HG03571 (cell line): ENCODE results near the gene MISP.
"Not testable (repeated sequence)": the region's sequence is repeated elsewhere in the genome, so short reads cannot be mapped to it uniquely, and the experiment has no call there.

Experiments
- ATAC-seq: cut with Tn5 transposase; IDR thresholded peaks from one replicate; pipeline ENCODE4 v1.9.1; 2021; ENCODE audit not compliant: unreplicated experiment

The MISP gene

DNA sequence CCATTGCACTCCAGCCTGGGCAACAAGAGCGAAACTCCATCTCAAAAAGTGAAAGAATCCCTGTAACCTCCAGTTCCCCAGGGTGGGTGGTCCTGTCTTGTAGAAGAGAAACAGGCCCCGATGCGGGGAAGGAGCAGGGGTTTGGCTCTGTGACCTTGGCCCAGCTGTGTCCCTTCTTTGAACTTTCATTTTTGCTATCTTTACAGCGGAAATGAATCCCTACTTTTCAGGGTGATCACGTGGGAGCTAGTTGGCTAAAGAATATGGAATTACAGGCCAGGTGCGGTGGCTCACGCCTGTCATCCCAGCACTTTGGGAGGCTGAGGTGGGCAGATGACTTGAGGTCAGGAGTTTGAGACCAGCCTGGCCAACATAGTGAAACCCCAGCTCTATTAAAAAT, 5.8 kb upstream of the MISP start:
- ATAC-seq, result not testable (repeated sequence)

DNA sequence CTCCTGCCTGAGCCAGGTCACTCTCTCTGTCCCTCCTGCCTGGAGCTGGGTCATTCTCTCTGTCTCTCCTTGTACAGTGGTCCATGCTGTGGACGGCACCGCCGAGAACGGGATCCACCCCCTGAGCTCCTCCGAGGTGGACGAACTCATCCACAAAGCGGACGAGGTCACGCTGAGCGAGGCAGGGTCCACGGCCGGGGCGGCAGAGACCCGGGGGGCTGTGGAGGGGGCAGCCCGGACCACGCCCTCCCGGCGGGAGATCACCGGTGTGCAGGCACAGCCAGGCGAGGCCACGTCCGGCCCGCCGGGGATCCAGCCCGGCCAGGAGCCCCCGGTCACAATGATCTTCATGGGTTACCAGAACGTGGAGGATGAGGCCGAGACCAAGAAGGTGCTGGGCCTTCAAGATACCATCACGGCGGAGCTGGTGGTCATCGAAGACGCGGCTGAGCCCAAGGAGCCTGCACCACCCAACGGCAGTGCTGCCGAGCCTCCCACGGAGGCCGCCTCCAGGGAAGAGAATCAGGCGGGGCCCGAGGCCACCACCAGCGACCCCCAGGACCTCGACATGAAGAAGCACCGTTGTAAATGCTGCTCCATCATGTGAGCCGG, 4.6 kb upstream of the MISP start:
- ATAC-seq, result no peak

DNA sequence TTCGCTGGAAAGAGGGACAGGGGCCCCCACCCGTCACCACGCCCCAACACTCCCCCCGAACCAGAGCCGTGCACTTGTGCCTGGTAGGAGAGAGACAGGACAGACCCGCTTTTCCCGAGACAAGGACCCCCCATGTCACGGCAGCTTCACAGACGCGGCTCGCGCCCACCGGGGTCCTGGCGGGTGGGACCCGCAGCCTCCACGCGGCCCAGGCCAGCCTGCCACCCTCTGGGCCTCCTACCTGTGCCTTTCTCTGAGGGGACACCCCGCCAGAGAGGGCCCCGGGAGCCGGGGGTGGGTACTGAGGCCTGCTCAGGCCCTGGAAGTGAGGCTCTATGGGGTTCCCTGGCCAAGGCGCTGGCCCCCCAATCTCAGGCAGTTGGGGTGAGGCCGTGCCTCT, 4.0 kb upstream of the MISP start:
- no peak for ATAC-seq

DNA sequence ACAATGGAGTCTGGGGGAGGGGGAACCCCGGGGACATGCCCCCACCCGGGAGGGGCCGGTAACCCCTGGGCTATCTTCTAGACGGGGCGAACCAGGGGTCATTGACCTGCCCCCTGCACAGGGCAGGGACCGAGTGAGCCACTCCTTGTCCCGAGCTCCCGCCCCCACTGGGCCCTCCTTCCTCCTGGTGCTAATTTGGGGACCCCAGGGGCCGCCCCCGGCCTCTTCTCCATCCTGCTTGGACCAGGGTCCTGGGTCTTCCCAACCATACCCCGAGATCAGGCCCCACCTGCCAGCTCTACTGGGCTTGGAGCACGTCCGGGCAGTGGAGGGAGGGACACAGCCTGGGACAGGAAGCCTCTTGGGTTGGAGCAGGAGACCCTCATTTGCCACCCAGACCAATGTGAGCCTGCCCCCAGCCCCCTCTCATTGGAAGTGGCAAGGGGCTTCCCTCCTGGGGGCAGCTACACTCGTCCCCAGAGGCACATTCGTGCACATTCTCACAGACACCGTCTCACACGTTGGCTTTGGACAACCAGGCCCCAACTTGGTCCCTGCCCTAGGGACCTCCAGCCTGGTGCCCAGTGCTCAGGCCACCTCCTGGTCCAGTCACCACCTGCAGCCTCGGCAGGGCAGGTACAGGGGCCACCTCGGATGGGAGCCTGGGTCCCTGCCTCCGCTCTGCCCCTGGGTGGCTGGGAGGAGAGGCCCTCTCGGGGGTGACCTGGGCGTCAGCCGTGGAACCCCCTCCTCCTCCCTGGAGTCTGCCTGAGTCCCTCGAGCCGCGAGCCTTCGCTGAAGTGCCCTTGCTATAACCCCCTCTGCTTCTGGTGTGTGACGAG, 3.3 kb upstream of the MISP start:
- ATAC-seq, result no peak

DNA sequence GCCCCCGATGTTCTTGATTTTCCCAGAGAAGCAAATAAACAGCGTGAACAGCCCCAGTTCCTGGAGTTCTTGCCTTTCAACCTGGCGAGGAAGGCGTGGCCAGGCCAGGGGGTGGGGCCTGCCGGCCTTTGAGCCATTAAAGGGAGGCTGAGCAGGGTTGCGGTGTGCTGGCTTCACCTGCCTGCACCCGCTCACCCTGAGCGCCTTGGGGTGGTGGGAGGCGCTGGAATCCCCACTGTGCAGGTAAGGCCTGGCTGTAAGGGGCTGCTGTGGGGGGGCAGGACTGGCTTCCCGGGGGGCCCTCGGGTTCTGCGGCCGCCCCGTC, 2.7 kb upstream of the MISP start:
- ATAC-seq, result no peak

DNA sequence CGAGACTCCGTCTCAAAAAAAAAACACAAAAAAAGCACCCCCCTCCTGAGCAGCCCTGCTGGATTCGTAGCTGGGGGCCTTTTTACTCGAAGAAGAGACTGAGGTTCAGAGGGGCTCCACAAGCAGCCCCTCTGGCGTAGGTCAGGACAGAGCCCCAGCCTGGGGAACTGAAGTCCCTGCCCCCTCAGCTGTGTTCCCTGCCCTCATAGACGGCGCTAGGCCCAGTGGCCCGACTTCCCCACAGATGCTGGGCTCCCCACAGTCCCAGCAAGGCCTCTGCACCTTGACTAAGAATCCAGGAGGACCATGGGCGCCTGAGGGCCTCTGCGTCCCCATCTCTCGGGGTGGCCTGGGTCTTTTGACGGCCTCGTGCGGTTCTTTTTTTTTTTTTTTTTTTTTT, 1.1 kb upstream of the MISP start:
- ATAC-seq, result no peak

DNA sequence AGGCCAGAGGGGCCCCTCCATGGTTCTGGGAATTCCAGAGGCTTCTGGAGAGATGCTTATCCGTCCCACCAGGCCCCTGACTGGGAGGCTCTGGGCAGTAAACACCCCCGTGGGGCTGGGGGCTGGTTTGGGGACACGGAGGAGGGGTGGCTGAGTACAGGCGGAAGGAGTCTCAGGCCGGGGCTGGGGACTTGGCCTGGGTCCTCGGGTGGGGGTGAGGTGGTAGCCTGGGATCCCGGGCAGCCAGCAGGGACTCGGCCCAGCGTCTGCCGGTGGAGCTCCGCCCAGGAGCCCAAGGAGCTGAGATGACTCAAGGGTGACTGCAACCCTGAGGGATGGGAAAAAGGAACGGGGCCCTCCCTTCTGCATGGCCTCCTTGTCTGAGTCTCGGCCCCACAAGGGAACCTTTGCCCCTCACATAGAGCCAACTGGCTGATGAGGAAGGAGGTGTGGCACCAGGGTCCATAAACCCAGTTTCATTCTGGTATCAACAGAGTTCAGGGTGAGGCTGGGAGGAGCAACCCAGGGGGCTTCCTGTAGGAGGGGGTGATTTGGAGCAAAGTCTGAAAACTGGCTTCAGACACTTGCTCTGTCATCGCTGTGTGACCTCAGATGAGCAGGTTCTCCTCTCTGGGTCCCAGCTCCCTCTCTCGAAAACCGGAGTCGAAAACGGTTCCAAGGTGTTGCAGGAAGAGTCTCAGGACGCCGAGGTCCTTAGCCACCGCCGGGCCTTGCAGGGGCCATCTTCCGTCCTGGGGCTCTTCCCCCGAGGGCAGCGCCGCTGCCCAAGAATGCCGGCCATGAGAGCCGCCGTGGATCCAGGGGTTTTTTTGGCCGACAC, 809 bp downstream of the MISP start:
- ATAC-seq, result no peak

DNA sequence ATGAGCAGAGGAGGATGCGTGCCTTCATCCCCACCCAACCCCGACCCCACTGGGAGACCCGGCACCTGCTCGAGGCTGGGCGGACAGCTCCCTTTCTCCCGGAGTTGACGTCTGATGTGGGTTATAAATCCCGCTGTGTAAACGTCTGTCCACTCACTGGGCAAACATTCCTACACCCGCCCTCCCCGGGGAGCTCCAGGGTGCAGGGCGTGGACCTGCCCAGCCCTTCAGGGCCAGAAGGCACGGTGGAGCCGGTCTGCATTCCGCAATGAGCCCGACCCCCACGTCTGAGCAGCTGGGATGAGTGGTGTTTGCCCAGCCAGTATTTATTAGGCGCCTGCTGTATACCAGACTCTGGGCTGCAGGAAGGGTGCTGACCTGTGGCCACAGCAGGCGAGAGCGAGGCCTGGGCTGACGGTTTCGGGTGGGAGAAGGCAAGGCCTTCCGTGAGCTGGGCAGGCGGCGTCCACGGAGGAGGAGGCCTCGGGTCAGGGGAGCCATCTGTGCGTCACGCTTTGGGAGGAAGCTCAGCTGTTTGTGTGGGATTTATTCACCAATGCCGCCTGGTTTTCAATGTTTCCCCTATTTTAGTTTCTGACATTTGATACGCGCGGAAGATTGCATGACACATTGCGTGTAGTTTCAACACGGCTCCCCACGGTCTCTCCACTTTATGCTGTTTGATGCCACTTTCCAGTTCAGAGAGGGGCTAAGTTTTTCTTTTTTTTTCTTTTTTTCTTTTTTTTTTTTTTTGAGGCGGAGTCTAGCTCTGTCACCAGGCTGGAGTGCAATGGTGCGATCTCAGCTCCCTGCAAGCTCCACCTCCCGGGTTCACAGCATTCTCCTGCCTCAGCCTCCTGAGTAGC, 2.0 kb downstream of the MISP start:
- ATAC-seq, result no peak

DNA sequence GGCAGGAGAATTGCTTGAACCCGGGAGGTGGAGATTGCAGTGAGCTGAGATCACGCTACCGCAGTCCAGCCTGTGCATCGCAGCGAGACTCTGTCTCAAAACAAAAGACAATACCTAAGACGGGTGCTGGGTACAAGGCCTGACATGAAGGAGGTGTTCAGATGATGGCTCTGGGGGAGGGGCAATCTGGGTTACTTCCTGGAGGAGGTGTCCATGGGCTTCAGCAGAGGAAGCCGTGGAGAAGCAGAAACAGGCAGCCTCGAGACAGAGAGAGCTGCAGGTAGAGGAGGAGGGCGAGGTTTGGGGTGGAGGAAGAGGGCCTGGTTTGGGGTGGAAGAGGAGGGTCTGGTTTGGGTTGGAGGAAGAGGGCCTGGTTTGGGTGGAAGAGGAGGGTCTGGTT, 3.6 kb downstream of the MISP start:
- no peak for ATAC-seq

DNA sequence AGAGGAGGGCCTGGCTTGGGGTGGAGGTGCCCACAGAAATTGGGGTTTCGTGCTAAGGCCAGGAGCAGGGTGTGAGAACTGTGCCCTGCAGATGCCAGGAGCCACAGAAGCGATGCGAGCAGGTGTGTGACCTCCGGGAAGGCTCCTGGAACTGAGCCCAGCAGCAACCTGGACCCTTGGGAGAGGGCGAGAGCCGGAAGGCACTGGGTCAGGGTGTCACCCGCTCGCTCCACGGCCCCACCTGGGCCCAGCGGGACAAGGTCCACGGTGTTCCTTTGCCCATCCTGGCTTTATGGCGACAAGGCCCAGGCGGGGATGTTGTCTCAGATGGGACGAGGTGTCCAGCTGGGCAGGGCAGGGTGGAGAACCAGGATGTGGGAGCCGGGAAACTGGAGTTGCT, 4.2 kb downstream of the MISP start:
- ATAC-seq, result no peak

DNA sequence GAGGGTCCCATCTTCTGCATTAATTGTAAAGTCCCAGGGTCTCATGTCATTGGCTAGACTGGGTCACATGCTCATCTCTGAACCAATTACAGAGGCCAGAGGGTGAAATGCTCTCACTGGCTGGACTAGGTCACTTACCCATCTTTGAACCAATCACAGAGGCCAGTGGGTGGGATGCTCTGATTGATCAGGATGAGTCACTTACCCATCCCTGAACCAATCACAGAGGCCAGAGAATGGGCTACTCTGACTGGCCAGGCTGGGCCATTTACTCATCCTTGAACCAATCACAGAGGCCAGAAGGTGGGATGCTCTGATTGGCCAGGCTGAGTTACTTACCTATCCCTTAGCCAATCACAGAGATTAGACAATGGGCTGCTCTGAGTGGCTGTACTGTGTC, 5.3 kb downstream of the MISP start:
- no peak for ATAC-seq

DNA sequence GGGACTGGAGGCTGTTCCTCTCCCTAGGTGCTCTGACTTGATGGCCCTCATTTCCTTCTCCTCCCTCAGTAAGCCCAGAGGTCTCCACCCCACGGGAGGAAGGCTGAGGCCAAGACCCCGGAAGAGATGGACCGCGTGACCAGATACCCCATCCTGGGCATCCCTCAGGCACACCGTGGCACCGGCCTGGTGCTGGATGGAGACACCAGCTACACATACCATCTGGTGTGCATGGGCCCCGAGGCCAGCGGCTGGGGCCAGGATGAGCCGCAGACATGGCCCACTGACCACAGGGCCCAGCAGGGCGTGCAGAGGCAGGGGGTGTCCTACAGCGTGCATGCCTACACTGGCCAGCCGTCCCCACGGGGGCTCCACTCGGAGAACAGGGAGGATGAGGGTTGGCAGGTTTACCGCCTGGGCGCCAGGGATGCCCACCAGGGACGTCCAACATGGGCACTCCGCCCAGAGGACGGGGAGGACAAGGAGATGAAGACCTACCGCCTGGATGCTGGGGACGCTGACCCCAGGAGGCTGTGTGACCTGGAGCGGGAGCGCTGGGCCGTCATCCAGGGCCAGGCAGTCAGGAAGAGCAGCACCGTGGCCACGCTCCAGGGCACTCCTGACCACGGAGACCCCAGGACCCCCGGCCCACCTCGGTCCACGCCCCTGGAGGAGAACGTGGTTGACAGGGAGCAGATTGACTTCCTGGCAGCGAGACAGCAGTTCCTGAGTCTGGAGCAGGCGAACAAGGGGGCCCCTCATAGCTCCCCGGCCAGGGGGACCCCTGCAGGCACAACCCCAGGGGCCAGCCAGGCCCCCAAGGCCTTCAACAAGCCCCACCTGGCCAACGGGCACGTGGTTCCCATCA, 6.1 kb downstream of the MISP start:
- no peak for ATAC-seq

DNA sequence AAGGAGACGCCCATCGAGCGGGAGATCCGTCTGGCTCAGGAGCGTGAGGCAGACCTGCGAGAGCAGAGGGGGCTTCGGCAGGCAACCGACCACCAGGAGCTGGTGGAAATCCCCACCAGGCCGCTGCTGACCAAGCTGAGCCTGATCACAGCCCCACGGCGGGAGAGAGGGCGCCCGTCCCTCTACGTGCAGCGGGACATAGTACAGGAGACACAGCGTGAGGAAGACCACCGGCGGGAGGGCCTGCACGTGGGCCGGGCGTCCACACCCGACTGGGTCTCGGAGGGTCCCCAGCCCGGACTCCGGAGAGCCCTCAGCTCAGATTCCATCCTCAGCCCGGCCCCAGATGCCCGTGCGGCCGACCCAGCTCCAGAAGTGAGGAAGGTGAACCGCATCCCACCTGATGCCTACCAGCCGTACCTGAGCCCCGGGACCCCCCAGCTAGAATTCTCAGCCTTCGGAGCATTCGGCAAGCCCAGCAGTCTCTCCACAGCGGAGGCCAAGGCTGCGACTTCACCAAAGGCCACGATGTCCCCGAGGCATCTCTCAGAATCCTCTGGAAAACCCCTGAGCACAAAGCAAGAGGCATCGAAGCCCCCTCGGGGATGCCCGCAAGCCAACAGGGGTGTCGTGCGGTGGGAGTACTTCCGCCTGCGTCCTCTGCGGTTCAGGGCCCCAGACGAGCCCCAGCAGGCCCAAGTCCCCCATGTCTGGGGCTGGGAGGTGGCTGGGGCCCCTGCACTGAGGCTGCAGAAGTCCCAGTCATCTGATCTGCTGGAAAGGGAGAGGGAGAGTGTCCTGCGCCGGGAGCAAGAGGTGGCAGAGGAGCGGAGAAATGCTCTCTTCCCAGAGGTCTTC, 7.1 kb downstream of the MISP start:
- no peak for ATAC-seq

DNA sequence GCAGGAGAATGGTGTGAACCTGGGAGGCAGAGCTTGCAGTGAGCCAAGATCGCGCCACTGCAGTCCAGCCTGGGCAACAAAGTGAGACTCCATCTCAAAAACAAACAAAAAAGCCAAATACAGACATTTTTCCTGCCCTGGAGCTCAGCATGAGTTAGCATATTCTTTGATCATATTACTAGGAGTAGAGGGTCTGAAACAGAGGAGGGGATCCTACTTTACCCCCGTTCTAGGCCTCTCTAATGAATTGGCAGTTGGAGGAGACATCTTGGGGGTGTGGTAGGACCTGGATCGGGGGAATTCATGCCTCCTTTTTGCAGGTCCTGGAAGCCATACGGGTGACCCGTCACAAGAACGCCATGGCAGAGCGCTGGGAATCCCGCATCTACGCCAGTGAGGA, 12.3 kb downstream of the MISP start:
- no peak for ATAC-seq

DNA sequence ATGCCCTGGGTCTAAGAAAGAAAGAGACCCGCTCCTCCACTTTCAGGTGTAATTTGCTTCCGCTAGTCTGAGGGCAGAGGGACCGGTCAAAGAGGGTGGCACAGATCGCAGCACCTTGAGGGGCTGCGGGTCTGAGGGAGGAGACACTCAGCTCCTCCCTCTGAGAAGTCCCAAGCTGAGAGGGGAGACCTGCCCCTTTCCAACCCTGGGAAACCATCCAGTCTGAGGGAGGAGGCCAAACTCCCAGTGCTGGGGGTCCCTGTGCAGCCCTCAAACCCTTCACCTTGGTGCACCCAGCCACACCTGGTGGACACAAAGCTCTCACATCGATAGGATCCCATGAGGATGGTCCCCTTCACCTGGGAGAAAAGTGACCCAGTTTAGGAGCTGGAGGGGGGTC, 13.0 kb downstream of the MISP start:
- no peak for ATAC-seq

DNA sequence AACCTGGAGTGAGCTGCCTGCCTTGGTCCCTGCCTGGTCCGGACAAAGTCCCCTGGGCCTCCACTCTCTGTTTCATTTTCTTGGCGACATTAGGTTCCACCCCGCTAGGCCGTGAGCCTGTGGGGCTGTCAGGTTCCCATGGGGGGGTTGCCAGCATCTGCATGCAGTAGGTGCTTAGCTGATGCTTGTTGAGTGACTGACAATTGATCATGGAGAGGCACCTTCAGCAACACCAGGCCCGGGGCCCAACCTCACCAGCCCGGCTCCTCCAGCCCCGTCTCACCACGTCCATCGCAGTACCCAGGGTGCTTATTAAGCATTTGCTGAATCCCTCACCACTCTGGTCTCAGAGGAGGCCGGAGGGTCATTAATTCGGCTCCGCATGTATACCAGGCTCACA, 13.4 kb downstream of the MISP start:
- no peak for ATAC-seq

DNA sequence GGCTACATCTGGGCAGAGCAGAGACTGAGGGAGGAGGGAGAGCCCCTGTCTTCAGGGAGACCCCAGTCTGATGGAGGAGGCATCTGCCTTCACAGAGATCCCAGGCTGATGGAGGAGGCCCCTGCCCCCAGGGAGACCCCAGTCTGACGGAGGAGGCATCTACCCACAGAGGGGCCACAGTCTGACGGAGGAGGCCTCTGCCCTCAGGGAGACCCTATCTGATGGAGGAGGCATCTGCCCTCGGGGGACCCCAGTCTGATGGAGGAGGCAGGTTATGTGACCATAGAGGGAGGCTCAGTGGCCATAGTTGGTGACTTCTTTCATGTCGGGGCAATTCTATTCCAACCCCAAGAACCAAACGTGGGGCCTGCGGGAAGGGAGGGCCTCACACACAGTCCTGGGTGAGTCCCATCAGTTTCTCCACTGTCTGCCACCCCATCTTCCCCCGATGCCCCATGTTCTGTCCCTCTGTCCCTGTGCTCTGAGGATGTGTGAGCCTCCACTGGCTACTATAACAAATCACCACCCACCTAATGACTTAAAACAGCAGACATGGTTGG, 14.3 kb downstream of the MISP start:
- ATAC-seq, result no peak

DNA sequence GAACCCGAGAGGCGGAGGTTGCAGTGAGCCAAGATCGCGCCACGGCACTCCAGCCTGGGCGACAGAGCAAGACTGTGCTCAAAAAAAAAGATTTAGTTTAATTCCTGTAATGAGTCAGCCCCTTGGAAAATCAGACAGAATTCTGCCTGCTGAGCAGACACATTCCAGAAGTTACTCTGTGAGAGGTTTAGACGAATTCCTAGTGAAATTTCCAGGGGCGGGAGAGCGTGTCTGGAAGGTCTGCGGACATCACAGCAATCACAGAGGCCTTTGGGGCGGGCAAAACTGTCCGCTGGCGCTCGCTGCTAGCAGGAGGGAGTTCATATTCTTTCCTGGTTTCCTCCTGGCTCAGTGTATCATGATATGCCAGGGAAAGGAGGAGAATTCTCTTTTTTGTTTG, 17.5 kb downstream of the MISP start:
- ATAC-seq, result no peak

DNA sequence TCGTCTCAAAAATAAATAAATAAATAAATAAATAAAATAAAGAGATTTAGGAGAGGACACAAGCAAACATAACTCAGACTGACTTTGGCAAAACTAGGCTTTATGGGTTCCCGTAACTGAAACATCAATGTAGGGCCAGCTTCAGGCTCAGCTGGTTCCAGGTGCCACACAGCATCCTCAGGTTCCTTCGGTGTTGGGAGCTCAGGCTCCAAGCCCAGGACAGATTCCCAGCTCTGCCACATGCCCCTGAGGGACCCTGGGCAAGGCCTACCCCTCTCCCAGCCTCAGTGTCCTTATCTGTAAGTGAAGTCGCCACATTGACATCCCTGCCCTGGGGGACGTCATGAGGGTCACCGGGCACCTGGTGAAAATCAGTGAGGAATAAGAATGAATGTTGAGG, 18.7 kb downstream of the MISP start:
- no peak for ATAC-seq
